HEK293 (cell line): ENCODE data around the gene CENPT.

Source experiments
- HOXA7 ChIP-seq: sonication (generic); formaldehyde crosslinking; IDR thresholded peaks from 2 replicates; pipeline ENCODE4 v1.8.1; 2022; ENCODE audit warnings: missing genetic modification reagents, borderline replicate concordance
- MZF1 ChIP-seq: fragments of 450-650 bp; formaldehyde crosslinking; IDR thresholded peaks from 2 replicates; pipeline ENCODE4 v1.5.1; 2017; ENCODE audit warnings: missing biosample characterization, missing genetic modification characterization, borderline replicate concordance
- ZNF18 ChIP-seq: fragments of 450-650 bp; formaldehyde crosslinking; IDR thresholded peaks from 2 replicates; pipeline ENCODE4 v1.5.1; 2016; ENCODE audit warnings: missing biosample characterization, missing genetic modification characterization
- ZNF274 ChIP-seq, 2 experiments: fragments of 200-500 bp in 1 of 2; fragments of 450-650 bp in 1 of 2; sonication (Bioruptor generic) in 1 of 2; formaldehyde crosslinking in 1 of 2; IDR thresholded peaks; 2 replicates each; pipeline versions ENCODE4 v1.5.1 to v1.6.1; 2014 to 2016; ENCODE audit warnings: borderline replicate concordance in 1 of 2, inconsistent platforms in 1 of 2, low read length in 1 of 2, missing biosample characterization in 1 of 2, missing genetic modification characterization in 1 of 2
- ZNF639 ChIP-seq: fragments of 450-650 bp; formaldehyde crosslinking; IDR thresholded peaks from 2 replicates; pipeline ENCODE4 v1.5.1; 2016; ENCODE audit warnings: missing biosample characterization, missing genetic modification characterization
- ZNF660 ChIP-seq: fragments of 450-650 bp; IDR thresholded peaks from 2 replicates; pipeline ENCODE4 v1.5.1; 2018; ENCODE audit warnings: missing biosample characterization, mild to moderate bottlenecking, missing genetic modification characterization
- TF ChIP-seq, protein P1 (sequence below): fragments of 450-650 bp; formaldehyde crosslinking; IDR thresholded peaks from 2 replicates; pipeline ENCODE4 v1.5.1; 2016; ENCODE audit warnings: missing biosample characterization, missing genetic modification characterization
- TF ChIP-seq, protein P2 (sequence below): fragments of 450-650 bp; formaldehyde crosslinking; IDR thresholded peaks from 2 replicates; pipeline ENCODE4 v1.5.1; 2016; ENCODE audit warnings: missing biosample characterization, missing genetic modification characterization
- TF ChIP-seq, protein P3 (sequence below): IDR thresholded peaks from 2 replicates; pipeline ENCODE4 v1.6.1; 2011; ENCODE audit warnings: mild to moderate bottlenecking, low read depth, low read length, borderline replicate concordance

DNA sequence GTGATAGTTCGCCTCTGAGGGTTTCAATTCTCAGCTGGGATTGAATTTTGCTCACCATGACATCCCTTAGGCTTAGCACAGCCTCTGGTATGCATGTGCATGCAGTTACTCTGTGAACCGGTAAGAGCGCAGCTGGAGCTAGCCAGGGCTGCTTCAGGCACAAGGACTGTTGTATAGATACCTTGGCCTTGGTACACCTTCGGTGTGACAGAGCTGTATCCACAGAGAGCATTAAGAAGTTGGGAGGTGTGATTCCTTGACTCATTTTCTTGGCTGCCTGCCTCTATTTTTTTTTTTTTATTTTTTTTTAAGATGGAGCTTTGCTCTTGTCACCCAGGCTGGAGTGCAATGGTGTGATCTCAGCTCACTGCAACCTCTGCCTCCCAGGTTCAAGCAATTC, 3.0 kb downstream of the CENPT start:
- TF ChIP-seq ZNF660 (tag by site-specific recombination) (no peak), ZNF639 (tag by site-specific recombination) (no peak), MZF1 (tag by site-specific recombination) (no peak), ZNF274 (IDR thresholded peaks at IDR 0.05; ENCODE audit: low read length) (no peak), ZNF274 (tag by site-specific recombination; IDR thresholded peaks at IDR 0.05; ENCODE audit: borderline replicate concordance) (no peak), HOXA7 (CRISPR knock-in tag) (no peak), ZNF18 (tag by site-specific recombination) (no peak)
- TF ChIP-seq, protein P1, sequence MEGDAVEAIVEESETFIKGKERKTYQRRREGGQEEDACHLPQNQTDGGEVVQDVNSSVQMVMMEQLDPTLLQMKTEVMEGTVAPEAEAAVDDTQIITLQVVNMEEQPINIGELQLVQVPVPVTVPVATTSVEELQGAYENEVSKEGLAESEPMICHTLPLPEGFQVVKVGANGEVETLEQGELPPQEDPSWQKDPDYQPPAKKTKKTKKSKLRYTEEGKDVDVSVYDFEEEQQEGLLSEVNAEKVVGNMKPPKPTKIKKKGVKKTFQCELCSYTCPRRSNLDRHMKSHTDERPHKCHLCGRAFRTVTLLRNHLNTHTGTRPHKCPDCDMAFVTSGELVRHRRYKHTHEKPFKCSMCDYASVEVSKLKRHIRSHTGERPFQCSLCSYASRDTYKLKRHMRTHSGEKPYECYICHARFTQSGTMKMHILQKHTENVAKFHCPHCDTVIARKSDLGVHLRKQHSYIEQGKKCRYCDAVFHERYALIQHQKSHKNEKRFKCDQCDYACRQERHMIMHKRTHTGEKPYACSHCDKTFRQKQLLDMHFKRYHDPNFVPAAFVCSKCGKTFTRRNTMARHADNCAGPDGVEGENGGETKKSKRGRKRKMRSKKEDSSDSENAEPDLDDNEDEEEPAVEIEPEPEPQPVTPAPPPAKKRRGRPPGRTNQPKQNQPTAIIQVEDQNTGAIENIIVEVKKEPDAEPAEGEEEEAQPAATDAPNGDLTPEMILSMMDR, result no peak
- TF ChIP-seq, protein P2, sequence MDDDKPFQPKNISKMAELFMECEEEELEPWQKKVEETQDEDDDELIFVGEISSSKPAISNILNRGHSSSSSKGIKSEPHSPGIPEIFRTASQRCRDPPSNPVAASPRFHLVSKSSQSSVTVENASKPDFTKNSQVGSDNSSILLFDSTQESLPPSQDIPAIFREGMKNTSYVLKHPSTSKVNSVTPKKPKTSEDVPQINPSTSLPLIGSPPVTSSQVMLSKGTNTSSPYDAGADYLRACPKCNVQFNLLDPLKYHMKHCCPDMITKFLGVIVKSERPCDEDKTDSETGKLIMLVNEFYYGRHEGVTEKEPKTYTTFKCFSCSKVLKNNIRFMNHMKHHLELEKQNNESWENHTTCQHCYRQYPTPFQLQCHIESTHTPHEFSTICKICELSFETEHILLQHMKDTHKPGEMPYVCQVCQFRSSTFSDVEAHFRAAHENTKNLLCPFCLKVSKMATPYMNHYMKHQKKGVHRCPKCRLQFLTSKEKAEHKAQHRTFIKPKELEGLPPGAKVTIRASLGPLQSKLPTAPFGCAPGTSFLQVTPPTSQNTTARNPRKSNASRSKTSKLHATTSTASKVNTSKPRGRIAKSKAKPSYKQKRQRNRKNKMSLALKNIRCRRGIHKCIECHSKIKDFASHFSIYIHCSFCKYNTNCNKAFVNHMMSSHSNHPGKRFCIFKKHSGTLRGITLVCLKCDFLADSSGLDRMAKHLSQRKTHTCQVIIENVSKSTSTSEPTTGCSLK (tag by site-specific recombination), result no peak
- TF ChIP-seq, protein P3, sequence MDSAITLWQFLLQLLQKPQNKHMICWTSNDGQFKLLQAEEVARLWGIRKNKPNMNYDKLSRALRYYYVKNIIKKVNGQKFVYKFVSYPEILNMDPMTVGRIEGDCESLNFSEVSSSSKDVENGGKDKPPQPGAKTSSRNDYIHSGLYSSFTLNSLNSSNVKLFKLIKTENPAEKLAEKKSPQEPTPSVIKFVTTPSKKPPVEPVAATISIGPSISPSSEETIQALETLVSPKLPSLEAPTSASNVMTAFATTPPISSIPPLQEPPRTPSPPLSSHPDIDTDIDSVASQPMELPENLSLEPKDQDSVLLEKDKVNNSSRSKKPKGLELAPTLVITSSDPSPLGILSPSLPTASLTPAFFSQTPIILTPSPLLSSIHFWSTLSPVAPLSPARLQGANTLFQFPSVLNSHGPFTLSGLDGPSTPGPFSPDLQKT, result no peak
